Non-pigmented ciliary epithelial cell (primary cell): Measurements from ENCODE around the gene WRNIP1.

Experiments
- DNase-seq: peaks from one replicate; pipeline ENCODE4 v3.0.0-alpha.2; 2010; ENCODE audit warnings: low read depth

The WRNIP1 gene

GRCh38 chr6:2765166-2765895 lies at the start of gene WRNIP1:
WRNIP1 (plus strand) TSS chr6:2765393; CDS start chr6:2765623, 230 bp downstream.
- peak; percentile 84 for DNase-seq

- no peak for DNase-seq
These were observed 49.5 kb upstream of the WRNIP1 start for GRCh38 chr6:2715737-2716136.

DNA sequence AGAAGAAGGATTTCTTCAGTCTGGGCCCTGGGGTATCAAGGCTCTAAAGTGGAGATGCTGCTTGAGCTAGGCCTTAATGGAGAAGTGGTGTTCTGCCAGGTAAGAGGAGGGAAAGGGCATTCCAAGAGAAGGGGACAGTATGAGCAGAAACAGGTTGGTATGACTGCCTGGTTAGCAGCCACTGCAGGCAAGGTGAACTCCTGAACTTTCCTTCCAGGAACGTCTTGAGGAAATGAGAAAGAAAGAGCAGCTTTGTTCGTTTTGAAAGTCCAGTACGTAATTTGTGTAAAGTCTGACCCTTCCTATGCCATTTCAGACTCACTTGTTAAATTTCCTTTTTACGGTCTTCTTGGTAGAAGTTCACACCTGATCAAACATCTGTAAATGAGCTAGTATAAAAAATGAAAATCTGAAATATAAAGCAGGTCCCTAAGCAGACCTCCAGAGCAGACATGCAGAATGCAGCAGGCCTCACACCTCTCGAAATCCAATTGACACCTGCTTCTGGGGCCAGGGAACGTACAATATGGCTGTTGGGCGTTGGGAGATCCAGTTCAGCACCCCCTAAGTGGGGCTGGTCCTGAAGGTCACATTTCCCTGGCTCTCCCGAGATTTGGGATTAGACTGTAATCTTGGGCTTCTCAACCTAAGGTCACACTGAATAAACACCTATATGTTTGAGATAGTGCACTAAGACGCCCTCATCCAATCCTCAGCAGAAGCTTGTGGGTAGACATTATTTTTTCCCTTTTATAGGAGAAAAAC lies 48.1 kb upstream of the WRNIP1 start:
- DNase-seq = no peak

DNA sequence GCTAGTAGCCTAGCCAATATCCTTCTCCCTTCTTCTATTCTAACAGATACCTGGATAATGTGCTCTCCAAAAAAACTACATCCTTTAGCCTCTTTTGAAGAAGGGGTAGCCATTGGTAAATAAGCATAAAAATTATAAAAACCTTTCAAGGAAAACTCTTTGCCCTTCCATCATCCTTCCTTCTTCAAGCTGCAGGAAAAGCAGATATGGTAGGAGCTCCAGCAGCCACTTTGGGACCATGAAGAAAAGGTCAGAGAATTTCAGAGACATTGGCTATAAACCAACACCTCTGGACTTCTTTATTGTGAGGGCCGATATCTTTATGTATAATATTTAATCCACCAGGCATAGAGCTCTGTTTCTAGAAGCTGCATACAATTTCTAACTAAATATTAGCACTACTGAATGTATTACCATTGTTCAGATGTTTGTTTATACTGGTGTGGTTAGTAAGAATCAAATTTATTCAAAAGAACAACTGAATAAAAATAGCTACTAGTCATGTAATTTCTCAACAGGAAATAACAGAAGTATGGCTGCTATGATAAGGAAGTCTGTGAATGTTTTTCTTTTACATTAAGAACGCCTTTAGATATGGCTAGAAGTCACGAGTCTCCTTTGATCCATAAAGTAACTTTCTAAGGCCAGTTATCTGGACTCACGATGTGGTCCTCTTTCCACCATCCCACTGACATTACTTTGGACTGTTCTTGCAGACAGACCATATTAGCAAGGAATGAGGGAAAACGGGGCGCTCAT lies 46.7 kb upstream of the WRNIP1 start:
- DNase-seq = no peak

DNA sequence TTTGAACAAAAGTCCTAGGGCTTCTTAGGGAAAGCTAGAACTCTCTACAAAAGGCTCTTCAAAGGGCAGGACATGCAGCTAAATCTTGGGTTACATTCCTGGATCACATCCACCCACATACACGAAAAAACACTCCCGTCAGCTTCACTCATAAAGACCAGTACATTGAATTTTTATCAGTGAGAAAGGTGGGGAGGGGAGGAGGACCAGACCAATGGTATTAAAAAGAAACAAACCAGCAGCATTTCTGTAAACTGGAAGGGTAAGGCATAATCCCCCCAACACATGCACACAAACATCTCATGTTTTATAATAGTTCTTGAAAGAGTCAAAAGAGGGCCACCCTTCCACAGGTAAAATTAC lies 46.1 kb upstream of the WRNIP1 start:
- no peak for DNase-seq

- DNase-seq = no peak
These were observed 44.0 kb upstream of the WRNIP1 start for GRCh38 chr6:2721219-2721618.

DNA sequence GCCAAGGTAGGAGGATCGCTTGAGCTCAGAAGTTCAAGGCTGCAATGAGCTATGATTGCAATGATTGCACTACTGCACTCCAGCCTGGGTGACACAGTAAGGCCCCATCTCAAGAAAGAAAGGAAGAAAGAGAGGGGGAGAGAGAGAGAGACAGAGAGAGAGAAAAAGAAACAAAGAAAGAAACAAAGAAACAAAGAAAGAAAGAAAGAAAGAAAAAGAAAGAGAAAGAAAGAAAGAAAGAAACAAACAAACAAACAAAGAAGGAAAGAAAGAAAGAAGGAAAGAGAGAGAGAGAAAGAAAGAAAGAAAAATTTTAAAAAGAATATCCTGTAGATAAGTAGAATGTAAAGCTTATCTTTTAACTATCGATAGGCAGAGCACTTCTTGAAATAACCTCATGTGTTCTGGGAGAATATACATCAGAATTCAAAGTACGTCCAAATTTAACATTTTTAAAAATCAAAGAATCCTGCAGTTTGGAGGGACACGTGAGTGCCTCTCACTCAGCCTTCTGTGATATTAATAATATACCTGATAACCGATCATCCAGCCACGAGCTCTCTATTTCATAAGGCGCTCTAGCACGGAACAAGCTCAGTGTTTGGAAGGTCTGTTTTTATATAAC lies 39.7 kb upstream of the WRNIP1 start:
- no peak for DNase-seq

- no peak for DNase-seq
These were observed 39.1 kb upstream of the WRNIP1 start for GRCh38 chr6:2725999-2726567.

DNA sequence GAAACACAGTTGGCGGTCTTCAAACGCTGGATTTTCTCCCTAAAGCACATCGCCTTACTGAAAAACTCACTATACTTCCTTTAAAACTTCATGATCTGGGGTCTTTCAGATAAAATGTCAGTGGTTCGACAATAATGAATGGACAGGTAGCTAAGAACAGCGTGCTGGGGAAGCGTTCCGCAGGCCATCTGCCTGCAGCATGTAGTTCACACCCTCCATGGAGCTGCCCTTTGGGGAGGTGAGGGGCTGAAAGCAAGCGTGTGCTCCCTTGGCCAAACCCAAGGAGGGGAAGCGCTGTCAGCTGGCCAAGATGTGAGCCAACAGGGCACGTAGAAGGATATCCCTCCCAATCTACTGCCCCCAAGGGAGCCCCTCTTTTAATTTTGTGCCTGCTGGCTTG lies 35.3 kb upstream of the WRNIP1 start:
- no peak for DNase-seq

- DNase-seq = no peak
These were observed 34.7 kb upstream of the WRNIP1 start for GRCh38 chr6:2730353-2731107.

DNA sequence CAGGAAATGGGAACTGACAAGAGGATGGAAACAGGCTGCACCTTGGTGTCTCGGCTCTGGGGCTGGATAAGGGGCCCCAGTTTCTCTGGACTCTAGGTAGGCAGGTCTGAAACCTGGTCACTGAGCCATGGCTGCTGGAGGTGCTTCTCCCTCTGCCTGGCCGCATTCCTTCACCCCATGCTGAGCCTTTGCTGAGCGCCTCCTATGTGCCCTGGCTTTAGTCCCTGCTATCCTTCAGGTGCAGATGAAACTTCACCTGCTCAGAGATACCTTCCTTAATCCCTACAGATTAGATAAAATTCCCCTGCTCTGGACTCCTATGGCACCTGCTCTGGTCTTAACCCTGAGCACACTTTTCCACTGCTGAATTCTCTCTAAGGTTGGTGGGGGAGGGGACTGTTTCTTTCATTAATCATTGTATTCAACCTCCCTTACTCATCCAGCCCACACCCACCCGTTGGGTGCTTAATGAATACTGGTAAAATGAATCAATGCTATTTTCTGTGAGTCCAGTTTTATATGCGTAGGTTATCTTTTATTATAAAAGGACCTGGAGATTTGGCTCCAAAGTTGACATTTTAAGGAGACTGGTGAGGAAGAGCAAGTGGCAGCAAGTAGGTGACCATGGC lies 33.8 kb upstream of the WRNIP1 start:
- DNase-seq = no peak

DNA sequence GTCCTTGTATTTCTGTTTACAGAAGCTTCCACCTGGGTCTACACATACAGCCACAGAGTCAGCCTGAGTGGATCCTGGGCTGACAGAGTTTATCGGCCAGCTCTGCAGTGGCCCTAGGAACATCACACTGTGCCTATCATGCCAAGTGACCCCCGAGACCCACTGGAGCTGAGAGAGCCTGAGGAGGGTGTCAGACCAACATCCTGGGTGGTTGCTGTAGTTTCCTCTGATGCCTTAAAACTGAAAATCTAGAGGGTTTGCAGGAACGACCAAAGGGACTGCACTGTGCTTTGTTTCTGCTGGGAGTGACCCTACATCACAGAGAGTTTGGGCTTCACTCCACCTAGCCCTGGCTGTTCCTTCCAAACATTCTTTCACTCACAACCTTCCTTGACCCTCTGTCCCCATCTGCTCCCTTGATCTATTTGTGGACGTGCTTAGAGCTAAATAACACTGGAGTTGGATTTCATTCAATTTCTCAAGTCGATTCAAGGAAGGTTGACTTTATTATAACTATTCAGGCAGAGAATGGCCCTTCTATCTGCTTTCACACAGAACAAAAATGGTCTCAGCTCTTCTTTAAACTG lies 32.6 kb upstream of the WRNIP1 start:
- DNase-seq = no peak

DNA sequence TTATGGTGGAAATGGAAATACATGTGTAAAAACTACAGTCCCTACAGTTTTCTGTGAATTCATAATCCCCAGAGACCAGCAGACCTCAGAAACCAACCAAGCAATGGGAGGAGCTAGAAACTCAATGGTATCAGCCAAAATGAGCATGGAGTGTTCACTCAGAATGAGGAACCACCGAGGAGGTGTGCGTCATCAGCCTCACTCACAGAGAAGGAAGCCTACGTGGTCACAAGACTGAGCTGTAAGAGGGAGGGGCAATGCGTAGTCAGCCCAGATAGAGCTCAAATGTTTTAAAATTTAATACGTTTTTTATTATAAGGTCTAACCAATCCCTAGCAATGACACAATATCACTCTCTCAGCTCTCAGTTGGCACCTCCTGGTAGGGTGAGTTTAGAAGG lies 31.9 kb upstream of the WRNIP1 start:
- no peak for DNase-seq

DNA sequence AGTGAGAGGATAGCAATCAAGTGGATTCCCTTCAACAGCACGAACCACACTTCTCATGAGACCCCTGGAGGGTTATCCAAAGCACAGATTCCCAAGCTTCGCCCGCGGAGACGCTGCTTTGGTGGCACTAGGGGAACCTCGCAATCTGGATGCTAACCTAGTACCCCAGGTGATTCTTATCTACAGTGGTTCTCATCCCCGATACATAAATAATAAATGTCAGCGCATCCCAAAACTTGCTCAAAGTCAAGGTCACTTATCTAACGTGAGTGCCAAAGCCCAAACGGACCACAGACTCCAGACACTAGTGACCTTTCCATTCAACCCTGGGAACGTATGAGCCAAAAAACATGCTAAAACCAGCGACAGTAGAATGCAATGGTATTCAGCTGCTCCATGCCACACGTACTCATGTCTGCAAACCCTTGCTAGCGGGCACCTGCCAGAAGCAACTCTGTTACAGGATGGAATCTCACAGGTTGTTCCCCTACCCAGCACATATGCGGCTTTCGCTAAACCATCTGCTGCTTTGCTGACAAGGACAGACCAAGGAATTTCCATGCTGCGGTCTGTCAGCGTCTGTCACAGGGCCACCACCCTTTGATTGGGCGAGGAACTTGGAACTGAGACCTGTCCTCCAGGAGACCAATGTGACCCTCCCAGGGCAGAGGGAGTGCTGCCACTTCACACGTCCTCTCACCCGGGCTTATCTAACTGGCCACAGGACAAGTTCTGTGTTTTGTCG lies 31.3 kb upstream of the WRNIP1 start:
- no peak for DNase-seq

GRCh38 chr6:2734488-2735166 lies 30.6 kb upstream of the WRNIP1 start:
- no peak for DNase-seq

DNA sequence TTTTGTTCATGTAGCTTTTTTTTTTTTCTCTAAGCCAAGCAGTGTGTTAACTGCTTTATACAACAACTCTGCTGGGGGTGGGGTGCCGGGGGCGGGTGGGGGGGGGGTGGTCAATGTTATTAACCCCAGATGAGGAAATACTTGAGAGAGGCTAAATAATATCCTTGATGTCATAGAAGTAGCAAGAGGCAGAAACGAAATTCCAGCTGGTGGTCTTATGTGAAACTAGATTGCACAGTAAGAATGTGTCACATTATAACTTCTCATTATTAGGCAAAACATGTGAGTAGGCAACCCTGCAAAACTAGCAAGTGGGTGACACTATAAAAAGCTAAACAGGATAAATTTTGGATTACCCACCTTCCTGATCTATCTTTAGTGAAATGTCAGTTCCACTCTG lies 27.3 kb upstream of the WRNIP1 start:
- no peak for DNase-seq

- no peak for DNase-seq
These were observed 26.7 kb upstream of the WRNIP1 start for GRCh38 chr6:2738373-2738979.

DNA sequence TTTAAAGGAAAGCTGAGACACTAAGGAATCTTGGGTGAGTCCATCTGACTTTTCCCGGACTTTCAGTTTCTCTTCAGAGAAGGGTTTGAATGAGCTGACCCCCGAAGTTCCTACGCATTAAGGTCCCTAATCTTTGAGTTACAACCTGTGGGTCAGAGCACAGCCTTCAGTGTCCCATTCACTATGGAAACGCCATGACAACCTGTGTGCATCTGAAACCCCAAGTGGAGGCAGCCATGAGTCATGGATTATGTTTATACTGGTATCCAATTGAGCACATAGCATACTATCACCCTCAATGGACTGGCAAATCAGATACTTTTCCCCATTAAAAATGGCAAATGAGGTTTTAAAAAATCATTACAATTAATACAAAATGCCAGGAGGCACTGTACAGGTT lies 25.9 kb upstream of the WRNIP1 start:
- no peak for DNase-seq

- DNase-seq = no peak
These were observed 24.6 kb upstream of the WRNIP1 start for GRCh38 chr6:2740581-2740980.
